GM21619 (cell line): Measurements from ENCODE around the gene ATP6V1F.
A peak's percentile ranks its signal among the peaks of the same experiment; 100 is the strongest.

ENCODE experiments used
- ATAC-seq: cut with Tn5 transposase; IDR thresholded peaks from one replicate; pipeline ENCODE4 v1.9.1; 2021; ENCODE audit not compliant: unreplicated experiment

The ATP6V1F gene

DNA sequence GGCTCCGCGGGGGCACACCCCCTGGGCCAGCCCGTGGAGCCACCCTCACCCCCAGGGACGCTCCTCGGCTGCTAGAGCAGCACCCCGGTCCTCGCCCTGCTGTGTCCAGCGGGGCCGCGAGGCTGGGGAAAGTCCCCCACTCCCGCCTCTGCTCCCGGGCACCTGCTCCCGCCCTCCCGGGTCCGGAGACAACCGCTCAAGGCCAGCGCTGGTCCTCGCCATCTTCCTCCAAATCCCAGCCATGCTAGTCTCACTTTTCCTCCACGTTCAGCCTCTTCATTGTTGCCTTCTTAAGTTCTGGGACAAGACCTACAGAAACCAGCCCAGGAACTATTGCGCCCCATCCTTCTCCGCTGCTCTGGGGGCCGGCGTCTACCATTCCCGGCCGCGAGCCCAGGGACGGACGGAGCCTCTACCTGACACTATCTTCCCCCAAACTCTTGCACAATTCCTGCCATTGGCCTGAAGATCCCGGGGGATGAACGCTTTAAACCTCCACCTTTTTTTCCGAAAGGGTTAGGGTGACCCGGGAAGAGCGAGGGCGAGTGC lies 52.7 kb downstream of the ATP6V1F start:
- ATAC-seq: peak; percentile 5
